ENCODE measurements around the gene IRF4.

The IRF4 gene

GRCh38 chr6:399785-400534 is 8.4 kb downstream of the IRF4 start:
- no peak for FAIRE-seq

GRCh38 chr6:400815-401214 is 9.3 kb downstream of the IRF4 start:
- no peak for FAIRE-seq

DNA sequence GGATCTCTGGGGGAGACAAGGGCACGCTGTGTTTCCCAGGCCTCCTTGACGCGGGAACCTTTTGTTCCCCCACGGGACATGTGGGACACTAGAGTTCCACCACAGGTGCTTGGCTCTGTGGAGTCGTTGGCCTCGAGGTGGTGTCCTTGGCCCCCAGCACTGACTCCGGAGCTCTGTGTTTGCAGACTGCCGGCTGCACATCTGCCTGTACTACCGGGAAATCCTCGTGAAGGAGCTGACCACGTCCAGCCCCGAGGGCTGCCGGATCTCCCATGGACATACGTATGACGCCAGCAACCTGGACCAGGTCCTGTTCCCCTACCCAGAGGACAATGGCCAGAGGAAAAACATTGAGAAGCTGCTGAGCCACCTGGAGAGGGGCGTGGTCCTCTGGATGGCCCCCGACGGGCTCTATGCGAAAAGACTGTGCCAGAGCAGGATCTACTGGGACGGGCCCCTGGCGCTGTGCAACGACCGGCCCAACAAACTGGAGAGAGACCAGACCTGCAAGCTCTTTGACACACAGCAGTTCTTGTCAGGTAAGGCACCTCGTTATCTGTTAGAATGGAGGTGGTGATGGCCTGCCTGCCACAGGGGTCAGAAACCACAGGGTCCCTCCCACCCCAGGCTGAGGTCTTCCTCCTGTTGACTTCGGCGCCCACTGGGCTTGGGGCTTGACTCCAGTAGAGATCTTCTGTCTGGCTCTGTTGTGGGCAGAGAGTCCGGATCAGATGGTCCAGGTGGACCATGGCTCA is 9.9 kb downstream of the IRF4 start:
- no peak for FAIRE-seq

DNA sequence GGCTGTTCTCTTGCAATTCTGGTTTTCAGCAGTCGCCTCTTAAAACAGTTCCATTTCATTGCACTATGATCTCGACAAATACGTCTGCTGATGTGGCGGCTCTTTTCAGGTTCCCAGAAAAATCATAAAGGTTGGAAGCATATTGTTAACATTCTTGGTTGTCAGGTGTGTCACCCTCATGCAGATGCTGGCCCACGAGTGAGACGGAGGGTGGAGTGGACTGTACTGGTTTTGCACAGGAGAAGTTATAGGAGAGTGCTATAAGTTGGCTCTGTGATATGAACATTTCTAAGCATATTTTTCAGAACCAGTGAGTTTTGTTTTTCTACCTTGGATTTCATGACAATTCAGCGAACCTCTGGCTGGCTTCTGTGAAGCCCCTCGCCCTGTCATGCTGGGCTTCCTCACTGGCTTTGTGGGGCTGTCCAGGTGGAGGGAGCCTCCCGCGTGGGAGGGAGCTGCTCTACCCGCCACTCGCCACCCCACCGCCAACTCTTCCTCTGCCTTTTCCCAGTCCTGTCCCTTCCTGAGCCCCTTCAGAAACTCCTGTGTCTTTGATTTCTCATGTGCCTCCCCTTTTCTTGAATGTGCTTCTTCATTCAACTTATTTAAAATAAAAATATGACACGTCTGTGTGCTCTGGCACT is 10.6 kb downstream of the IRF4 start:
- no peak for FAIRE-seq

- FAIRE-seq, result no peak
Measured at GRCh38 chr6:402901-403658, 11.5 kb downstream of the IRF4 start.

GRCh38 chr6:403659-404655 is 12.4 kb downstream of the IRF4 start:
- FAIRE-seq, result no peak

DNA sequence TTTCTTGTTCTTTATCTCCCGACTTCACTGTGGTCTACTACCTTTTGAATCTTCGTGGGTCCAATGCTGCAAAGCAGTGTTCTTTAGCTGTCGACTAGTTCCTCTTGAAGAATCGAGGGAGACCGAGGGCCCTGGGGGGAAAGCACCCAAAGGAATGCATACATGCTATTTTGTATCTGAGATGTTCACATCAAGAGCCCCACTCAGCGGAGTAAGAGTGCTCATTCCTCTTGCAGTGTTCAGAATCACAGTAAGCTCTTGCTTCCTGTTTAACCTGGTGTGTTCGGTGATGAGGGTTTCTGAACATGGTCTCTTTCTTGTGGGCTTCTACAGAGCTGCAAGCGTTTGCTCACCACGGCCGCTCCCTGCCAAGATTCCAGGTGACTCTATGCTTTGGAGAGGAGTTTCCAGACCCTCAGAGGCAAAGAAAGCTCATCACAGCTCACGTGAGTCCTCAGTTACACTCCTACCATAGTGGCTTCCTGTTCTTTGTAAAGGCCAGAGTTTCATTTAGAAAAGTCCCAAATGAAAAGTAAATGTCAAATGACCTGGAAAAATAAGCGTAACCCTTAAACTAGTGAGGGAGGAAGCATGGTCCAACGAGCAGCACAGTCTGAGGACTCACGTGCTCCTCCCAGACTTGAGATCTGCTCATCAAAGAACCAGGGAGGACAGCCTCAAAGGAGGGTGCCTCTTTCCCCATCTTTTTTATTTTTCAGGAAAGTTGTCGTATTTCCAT is 13.3 kb downstream of the IRF4 start:
- no peak for FAIRE-seq

GRCh38 chr6:408148-408547 is 16.6 kb downstream of the IRF4 start:
- no peak for FAIRE-seq

DNA sequence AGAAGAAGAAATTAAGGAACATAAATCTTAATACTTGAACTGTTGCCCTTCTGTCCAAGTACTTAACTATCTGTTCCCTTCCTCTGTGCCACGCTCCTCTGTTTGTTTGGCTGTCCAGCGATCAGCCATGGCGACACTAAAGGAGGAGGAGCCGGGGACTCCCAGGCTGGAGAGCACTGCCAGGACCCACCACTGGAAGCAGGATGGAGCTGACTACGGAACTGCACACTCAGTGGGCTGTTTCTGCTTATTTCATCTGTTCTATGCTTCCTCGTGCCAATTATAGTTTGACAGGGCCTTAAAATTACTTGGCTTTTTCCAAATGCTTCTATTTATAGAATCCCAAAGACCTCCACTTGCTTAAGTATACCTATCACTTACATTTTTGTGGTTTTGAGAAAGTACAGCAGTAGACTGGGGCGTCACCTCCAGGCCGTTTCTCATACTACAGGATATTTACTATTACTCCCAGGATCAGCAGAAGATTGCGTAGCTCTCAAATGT is 17.1 kb downstream of the IRF4 start:
- FAIRE-seq, result no peak

DNA sequence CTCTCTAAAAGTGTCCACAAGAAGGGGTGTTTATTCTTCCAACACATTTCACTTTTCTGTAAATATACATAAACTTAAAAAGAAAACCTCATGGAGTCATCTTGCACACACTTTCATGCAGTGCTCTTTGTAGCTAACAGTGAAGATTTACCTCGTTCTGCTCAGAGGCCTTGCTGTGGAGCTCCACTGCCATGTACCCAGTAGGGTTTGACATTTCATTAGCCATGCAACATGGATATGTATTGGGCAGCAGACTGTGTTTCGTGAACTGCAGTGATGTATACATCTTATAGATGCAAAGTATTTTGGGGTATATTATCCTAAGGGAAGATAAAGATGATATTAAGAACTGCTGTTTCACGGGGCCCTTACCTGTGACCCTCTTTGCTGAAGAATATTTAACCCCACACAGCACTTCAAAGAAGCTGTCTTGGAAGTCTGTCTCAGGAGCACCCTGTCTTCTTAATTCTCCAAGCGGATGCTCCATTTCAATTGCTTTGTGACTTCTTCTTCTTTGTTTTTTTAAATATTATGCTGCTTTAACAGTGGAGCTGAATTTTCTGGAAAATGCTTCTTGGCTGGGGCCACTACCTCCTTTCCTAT is 17.9 kb downstream of the IRF4 start:
- FAIRE-seq, result no peak

DNA sequence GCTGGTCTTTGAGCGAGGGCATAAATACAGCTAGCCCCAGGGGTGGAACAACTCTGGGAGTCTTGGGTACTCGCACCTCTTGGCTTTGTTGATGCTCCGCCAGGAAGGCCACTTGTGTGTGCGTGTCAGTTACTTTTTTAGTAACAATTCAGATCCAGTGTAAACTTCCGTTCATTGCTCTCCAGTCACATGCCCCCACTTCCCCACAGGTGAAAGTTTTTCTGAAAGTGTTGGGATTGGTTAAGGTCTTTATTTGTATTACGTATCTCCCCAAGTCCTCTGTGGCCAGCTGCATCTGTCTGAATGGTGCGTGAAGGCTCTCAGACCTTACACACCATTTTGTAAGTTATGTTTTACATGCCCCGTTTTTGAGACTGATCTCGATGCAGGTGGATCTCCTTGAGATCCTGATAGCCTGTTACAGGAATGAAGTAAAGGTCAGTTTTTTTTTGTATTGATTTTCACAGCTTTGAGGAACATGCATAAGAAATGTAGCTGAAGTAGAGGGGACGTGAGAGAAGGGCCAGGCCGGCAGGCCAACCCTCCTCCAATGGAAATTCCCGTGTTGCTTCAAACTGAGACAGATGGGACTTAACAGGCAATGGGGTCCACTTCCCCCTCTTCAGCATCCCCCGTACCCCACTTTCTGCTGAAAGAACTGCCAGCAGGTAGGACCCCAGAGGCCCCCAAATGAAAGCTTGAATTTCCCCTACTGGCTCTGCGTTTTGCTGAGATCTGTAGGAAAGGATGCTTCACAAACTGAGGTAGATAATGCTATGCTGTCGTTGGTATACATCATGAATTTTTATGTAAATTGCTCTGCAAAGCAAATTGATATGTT is 19.2 kb downstream of the IRF4 start:
- FAIRE-seq, result no peak

DNA sequence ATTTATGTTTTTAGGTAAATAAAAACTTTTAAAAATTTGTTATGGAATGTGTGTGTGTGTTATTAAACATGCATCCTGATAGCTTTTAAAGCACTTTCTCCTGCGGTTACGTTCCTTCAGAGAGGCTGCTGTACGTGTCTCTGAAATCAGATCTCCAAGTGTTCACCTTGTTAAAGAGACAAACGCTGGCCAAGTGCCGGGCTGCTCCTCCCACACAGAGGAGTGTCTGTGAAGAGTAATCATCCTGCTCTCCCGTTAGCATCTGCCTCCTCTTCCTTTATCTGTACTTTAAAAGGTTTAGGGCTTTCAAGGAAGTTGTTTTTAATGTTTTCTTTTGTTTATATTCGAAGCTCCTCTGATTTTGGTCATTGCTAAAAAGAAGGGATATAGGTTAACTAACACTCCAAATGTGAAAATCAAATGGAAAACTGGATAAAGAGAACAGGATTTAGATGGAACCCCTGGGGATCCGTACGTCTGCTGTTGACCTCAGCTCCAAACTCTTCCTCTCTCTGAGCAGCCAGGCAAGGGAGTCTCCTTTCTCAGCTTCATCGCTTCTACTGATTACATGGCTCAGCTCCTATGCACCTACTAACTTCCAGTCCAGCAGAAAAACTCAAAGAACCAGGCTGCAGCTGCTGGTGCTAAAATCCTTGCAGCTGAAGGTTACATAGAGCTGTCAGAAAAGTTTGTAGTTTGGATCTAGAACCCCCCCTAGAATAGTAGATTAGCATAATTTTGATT is 20.0 kb downstream of the IRF4 start:
- no peak for FAIRE-seq

- FAIRE-seq, result no peak
Measured at GRCh38 chr6:412146-412886, 20.8 kb downstream of the IRF4 start.

GRCh38 chr6:414447-414846 is 22.9 kb downstream of the IRF4 start:
- FAIRE-seq, result no peak

DNA sequence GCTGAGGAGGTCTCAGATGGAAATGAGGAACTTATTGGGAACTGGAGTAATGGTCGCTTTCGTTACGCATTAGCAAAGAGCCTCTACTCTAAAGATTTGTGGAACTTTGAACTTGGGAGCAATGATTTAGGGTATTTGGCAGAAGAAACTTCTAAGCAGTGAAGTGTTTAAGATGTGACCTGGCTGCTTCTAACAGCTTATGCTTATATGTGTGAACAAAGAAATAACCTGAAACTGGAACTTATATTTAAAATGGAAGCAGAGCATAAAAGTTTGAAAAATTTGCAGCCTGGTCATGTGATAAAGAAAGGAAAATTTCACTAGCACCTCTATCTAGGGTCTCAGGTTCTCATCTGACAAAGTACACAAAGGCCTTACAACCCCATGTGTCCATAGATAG is 23.5 kb downstream of the IRF4 start:
- no peak for FAIRE-seq

DNA sequence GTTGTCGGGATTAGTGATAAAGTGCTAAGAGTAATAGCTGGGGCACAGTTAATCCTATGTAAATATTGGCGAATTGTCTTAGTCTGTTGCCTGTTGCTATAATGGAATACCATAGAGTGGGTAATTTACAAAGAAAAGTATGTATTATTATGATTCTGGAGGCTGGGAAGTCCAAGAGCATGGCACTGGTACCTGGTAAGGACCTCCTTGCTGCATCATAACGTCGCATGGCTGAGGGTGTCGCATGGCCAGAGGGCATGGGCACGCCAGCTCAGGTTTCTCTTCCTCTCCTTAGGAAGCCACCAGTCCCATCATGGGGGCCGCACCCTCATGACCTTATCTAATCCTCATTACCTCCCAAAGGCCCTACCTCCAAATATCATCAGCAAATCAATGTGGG is 29.7 kb downstream of the IRF4 start:
- FAIRE-seq, result no peak

DNA sequence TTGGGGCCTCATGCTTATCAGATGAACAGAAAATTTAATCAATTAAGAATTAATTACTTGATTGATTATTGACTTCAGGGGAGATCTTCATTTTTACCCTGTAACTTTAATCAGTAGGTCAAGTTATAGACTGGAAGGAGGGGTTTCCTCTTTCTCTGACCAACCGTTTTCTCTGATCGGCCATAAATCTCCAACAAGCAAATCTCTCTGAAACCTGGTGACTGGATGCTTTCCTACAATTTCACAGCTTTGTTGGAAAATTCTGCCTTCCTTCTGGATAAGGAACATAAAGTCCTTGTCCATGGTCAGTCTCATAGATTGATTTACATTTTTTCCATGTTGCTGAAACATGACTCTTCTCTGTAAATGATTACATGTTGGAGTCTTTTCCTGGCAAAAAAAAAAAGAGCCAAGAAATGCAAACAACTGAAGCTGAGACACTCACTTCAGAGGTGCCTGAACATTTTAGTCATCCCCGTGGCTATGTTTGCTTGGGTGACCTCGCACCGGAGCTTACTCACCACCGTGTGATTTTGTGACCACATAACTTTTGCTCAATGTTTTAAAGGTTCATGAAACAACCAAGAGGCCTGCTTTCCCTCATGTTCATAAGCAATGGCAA is 31.0 kb downstream of the IRF4 start:
- no peak for FAIRE-seq
